GM19099 (cell line): ENCODE measurements around the gene MSRB1.

ENCODE experiments used
- POLR2A ChIP-seq: IDR thresholded peaks from 3 replicates; pipeline ENCODE4 v1.6.1; 2011; ENCODE audit warnings: low read depth; ENCODE audit not compliant: insufficient read length; ENCODE audit errors: extremely low read depth

The MSRB1 gene

GRCh38 chr16:1949507-1949906 lies 6.5 kb upstream of the MSRB1 start:
- no peak for TF ChIP-seq POLR2A

GRCh38 chr16:1947369-1947670 lies 4.3 kb upstream of the MSRB1 start:
- TF ChIP-seq POLR2A, result no peak

GRCh38 chr16:1946495-1947368 lies 3.7 kb upstream of the MSRB1 start:
- no peak for TF ChIP-seq POLR2A

GRCh38 chr16:1945559-1946391 lies 2.8 kb upstream of the MSRB1 start:
- TF ChIP-seq POLR2A, result no peak

- no peak for TF ChIP-seq POLR2A
These were observed 1.7 kb upstream of the MSRB1 start for GRCh38 chr16:1944612-1945199.

GRCh38 chr16:1942047-1942809 lies 771 bp downstream of the MSRB1 start:
- TF ChIP-seq POLR2A, result no peak

GRCh38 chr16:1941162-1942046 lies 1.6 kb downstream of the MSRB1 start:
- no peak for TF ChIP-seq POLR2A

GRCh38 chr16:1940273-1941161 lies 2.5 kb downstream of the MSRB1 start:
- no peak for TF ChIP-seq POLR2A

GRCh38 chr16:1938910-1939309 lies 4.1 kb downstream of the MSRB1 start:
- no peak for TF ChIP-seq POLR2A

GRCh38 chr16:1938316-1938715 lies 4.7 kb downstream of the MSRB1 start:
- no peak for TF ChIP-seq POLR2A

GRCh38 chr16:1936945-1937479 lies 6.0 kb downstream of the MSRB1 start:
- no peak for TF ChIP-seq POLR2A

- no peak for TF ChIP-seq POLR2A
These were observed 9.8 kb downstream of the MSRB1 start for GRCh38 chr16:1933097-1933661.

GRCh38 chr16:1932050-1933028 lies 10.7 kb downstream of the MSRB1 start:
- no peak for TF ChIP-seq POLR2A
